GM13977 (cell line): ENCODE results near the gene TMEM178A.

Experiments used
- DNase-seq: peaks from one replicate; pipeline ENCODE4 v3.0.0; 2012; ENCODE audit warnings: low spot score
- in situ Hi-C: fragments of 300-500 bp; cut with MboI; formaldehyde crosslinking; loops from one replicate; pipeline ENCODE4 v1.12.0; 2022; ENCODE audit warnings: low sequenced_read_pairs, low pct_unique_long_range_greater_than_20kb, mixed read lengths, inconsistent platforms; ENCODE audit not compliant: unreplicated experiment
- TF ChIP-seq, protein P1 (sequence below): IDR thresholded peaks from 2 replicates; pipeline ENCODE4 v1.5.1; 2012; ENCODE audit warnings: mild to moderate bottlenecking, control low read depth; ENCODE audit not compliant: insufficient read depth; ENCODE audit errors: extremely low read depth, missing control alignments

Gene TMEM178A

GRCh38 chr2:39703181-39703872 is 37.6 kb downstream of the TMEM178A start:
- in situ Hi-C loops, result no loop called here
- TF ChIP-seq, protein P1, sequence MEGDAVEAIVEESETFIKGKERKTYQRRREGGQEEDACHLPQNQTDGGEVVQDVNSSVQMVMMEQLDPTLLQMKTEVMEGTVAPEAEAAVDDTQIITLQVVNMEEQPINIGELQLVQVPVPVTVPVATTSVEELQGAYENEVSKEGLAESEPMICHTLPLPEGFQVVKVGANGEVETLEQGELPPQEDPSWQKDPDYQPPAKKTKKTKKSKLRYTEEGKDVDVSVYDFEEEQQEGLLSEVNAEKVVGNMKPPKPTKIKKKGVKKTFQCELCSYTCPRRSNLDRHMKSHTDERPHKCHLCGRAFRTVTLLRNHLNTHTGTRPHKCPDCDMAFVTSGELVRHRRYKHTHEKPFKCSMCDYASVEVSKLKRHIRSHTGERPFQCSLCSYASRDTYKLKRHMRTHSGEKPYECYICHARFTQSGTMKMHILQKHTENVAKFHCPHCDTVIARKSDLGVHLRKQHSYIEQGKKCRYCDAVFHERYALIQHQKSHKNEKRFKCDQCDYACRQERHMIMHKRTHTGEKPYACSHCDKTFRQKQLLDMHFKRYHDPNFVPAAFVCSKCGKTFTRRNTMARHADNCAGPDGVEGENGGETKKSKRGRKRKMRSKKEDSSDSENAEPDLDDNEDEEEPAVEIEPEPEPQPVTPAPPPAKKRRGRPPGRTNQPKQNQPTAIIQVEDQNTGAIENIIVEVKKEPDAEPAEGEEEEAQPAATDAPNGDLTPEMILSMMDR, result no peak
- DNase-seq, result no peak

GRCh38 chr2:39704540-39704939 is 38.8 kb downstream of the TMEM178A start:
- in situ Hi-C loops, result no loop called here
- TF ChIP-seq, protein P1, result no peak
- DNase-seq, result no peak

GRCh38 chr2:39705638-39706037 is 39.9 kb downstream of the TMEM178A start:
- in situ Hi-C loops, result no loop called here

DNA sequence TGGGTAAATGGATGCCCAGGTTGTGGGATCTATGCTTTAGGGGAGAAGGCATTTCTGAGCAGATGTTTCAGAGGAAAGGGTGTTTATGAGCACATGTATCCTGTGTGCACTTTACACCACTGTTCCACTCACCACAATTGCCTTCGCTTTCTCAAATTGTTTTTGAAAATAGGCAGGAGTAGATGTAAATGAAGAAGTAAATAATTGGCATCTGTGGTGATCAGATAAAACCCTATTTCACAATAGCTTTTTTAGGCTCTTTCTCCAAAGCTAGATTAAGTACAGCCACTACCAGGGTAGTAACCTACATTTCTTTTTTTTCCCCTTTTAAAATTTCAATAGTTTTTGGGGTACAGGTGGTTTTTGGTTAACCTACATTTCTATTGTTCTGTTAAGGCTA is 40.6 kb downstream of the TMEM178A start:
- in situ Hi-C loops, result no loop called here
- TF ChIP-seq, protein P1, result no peak
- DNase-seq, result no peak

More at GRCh38 chr2:39705638-39706037, 39.9 kb downstream of the TMEM178A start:
- TF ChIP-seq, protein P1, result no peak
- no peak for DNase-seq

GRCh38 chr2:39706945-39707344 is 41.2 kb downstream of the TMEM178A start:
- DNase-seq, result no peak
- TF ChIP-seq, protein P1, result no peak
- in situ Hi-C loops, result no loop called here

- TF ChIP-seq, protein P1, result no peak
- no peak for DNase-seq
- in situ Hi-C loops, result no loop called here
These were observed 42.3 kb downstream of the TMEM178A start for GRCh38 chr2:39708003-39708402.

DNA sequence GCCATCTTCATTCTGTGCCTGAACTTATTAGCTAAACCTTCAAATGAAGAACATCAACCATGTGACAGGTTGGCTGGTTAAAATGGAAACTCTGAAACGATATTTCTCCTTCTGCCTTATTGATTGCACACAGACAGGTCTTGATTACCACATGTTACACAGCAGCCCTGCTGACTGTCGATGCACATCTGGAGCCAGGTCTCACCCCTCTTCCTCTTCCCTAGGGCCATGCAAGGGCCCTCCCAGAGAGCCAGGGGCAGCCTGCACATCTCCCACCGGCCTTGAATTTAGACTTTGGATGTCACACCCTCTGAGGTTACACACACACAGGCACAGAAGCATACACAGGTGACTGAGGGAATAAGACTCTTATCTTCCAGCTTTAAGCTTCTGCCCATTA is 45.1 kb downstream of the TMEM178A start:
- in situ Hi-C loops, result no loop called here
- TF ChIP-seq, protein P1, result no peak
- no peak for DNase-seq
